Measurements from ENCODE around the gene PDAP1.

PDAP1 gene

DNA sequence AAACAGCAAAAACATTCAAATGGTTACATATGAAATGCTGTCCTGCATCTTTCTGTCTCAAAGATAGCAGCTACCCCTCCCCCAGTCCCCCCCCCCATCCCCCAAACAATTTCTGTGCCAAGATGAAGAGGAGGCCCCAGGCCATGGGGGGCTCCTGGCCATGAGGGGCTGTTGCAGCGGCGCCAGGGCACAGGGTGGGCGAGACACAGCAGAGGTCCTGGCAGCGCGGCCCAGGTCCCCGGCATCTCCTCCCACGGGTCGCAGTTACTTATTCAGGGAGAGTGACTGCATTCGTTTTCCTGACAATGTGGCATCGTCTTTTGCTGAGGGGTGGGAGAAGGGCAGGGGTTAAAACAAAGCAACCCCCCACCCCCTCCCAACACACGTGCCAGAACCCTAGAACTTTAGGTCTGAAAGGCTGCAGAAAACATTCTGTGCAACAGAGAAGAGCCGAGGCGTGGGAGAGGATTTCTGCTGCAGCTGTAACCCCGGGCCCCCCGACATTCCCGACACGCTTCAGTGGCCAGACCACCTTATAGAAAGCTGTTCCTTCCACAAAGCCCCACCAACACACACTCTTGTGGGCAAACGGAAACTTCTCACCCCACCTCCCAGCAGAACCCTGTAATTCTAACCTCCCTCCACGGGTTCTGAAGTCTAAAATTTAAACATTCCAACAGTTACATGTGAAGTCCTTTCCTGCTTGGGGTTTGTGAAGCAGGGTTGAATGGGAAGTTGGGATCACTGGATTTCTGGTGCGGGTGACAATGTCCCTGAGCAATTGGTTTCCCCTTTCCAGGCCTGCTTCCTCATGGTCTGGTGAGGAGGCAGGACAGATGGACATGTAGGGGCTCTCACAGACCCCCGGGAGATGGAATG is 11.7 kb downstream of the PDAP1 start:
- POLR2A ChIA-PET: no interaction called here
- no peak for DNase-seq (ENCODE audit: low read depth, low spot score)
- TF ChIP-seq, protein P1, sequence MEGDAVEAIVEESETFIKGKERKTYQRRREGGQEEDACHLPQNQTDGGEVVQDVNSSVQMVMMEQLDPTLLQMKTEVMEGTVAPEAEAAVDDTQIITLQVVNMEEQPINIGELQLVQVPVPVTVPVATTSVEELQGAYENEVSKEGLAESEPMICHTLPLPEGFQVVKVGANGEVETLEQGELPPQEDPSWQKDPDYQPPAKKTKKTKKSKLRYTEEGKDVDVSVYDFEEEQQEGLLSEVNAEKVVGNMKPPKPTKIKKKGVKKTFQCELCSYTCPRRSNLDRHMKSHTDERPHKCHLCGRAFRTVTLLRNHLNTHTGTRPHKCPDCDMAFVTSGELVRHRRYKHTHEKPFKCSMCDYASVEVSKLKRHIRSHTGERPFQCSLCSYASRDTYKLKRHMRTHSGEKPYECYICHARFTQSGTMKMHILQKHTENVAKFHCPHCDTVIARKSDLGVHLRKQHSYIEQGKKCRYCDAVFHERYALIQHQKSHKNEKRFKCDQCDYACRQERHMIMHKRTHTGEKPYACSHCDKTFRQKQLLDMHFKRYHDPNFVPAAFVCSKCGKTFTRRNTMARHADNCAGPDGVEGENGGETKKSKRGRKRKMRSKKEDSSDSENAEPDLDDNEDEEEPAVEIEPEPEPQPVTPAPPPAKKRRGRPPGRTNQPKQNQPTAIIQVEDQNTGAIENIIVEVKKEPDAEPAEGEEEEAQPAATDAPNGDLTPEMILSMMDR (IDR thresholded peaks at IDR 0.05; ENCODE audit: insufficient read depth, low read length, missing control alignments): no peak
- CTCF ChIA-PET: interaction anchor here (0.5 kb wide), 1 partner anchor 13 kb away, joined by 3 read pairs; no protein-coding TSS in a partner anchor
- no peak overlapping the region for H3K4me3 ChIP-seq (ENCODE audit: low read depth, low read length)

DNA sequence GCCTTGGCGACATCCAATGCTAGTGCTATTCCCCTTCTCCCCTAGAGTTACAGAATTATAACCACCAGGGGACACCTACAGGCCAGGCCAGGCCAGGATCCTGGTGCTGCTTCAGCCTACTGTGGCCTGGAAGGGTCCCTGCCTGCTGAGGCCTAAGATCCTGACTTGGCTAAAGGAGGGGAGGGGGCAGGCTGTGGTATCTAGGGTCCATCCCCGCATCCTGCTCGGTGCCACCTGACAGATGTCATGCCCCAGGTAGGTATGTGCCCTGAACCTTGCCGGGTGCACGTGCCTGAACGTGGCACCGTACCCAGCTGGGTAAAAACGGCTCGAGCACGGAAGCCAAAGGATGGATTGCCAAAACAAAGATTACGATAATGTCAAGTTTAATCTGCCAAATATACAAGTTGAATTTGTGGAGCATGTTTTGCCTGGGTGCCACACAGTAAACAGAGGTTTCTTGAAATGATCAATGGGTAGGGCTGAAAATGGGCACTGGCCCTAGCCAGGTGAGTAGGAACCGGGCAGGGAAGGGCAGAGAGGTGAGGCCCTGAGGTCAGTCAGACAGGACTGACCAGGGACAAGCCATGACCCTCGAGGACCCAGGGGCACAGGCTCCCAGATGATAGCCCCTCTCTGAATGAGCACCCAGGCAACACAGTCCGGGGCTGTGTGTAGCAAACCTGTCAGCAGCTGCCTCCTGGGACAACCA is 12.6 kb downstream of the PDAP1 start:
- no peak overlapping the region for H3K4me3 ChIP-seq (ENCODE audit: low read depth, low read length)
- TF ChIP-seq, protein P1 (IDR thresholded peaks at IDR 0.05; ENCODE audit: insufficient read depth, low read length, missing control alignments): no peak
- POLR2A ChIA-PET: interaction anchor here (1.2 kb wide), 1 partner anchor 10 kb away, joined by 4 read pairs; no protein-coding TSS in a partner anchor
- CTCF ChIA-PET: interaction anchor here (1.5 kb wide), 1 partner anchor 12 kb away, joined by 5 read pairs; no protein-coding TSS in a partner anchor
- DNase-seq (ENCODE audit: low read depth, low spot score): no peak

DNA sequence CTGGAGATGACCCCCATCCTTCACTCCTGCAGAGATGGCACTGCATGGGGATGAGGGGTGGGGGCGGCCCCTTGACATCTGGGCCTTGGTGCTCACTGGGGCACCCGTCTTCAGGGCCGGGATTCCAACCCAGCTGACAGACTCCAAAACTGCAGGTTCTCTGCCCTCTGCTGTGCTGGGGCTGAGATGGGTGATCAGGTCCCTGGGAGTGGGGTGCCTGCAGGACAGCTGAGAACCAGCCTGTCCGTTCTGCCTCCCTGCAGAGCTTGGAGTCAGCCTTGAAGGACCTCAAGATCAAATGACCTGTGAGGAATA is 14.3 kb downstream of the PDAP1 start:
- POLR2A ChIA-PET: interaction anchor here (1.0 kb wide), 1 partner anchor 15 kb away, joined by 4 read pairs; the partner anchor contains the start of genes BUD31 and PDAP1
- no peak for DNase-seq (ENCODE audit: low read depth, low spot score)

DNA sequence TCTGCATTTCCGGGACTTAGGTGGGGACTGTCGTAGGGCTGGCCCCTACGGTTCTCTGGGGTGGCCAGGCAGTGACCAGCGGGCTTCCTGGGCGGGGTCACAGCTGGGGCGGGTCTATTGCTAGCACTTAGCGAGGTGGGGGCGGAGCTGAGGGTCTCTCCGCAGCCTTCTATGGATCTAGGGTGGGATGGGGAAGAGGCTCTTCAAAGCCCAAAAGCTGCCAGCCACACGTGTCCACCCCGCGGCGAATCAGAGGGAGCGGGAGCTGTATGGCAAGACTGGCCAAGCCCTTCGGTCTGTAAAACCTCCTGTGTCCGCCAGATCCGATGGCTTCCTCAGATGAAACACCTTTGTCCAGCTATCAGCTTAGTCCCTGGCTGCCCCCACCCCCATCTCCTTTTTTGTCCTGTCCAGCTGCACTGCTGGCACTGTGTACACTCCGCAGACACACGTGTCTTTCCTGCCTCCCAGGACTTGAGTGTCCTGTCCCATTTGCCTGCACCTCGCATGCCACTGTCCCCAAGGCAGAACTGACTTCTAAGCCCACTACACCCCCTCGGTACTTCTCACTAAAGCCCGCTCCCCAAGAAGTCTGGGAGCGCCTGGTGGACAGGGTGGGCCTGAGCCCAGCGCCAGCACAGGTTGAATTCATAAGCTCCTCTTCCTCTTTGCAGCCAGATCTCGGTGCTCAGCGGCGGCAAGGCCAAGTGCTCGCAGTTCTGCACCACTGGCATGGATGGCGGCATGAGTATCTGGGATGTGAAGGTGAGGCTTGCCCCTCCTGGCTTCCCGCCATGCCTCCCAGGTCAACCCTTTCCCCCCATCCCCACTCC is 14.8 kb downstream of the PDAP1 start:
- TF ChIP-seq, protein P1 (IDR thresholded peaks at IDR 0.05; ENCODE audit: insufficient read depth, low read length, missing control alignments): no peak
- no peak for DNase-seq (ENCODE audit: low read depth, low spot score)
- ChIA-PET CTCF (interaction anchor here (1.1 to 1.5 kb wide), 4 partner anchors 11 to 14 kb away, joined by 3 to 5 read pairs (median 4); no protein-coding TSS in a partner anchor), POLR2A (interaction anchor here (0.6 to 1.9 kb wide), 4 partner anchors 11 to 993 kb away, joined by 3 to 5 read pairs (median 4); partner anchors contain the start of genes BUD31 and PDAP1)
- H3K4me3 ChIP-seq (ENCODE audit: low read depth, low read length): peak overlapping the region; percentile 32; the same call in 1 of the 2 replicates

More for the DNA sequence above, 14.3 kb downstream of the PDAP1 start:
- no peak overlapping the region for H3K4me3 ChIP-seq (ENCODE audit: low read depth, low read length)
- CTCF ChIA-PET: interaction anchor here (1.1 to 1.5 kb wide), 2 partner anchors 10 to 13 kb away, joined by 4 to 5 read pairs; no protein-coding TSS in a partner anchor
- TF ChIP-seq, protein P1 (IDR thresholded peaks at IDR 0.05; ENCODE audit: insufficient read depth, low read length, missing control alignments): no peak

DNA sequence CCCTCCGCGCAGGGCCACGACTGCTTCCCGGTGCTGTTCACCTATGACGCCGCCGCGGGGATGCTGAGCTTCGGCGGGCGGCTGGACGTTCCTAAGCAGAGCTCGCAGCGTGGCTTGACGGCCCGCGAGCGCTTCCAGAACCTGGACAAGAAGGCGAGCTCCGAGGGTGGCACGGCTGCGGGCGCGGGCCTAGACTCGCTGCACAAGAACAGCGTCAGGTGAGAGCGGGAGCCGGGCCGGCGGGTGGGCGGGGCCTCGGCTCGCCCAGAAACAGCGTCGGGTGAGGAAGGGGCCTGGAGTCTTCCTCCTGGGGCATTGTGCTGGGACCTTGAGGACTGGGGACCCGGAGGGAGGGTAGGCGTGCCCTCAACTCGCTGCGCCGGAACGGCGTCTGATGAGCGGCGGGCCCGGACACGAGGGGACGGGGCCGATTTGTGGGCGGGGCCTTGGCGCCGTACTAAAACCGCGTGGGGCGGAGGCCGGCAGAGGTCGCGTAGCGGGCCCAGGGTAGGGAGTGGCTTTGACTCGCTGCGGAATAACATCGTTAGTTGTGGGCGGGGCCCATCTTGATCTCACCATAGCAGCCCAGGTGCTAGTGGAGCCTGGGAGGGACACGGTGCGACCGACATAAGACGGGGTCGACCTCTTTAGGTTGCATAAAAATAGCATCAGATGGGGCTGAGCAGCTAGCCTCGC is 15.6 kb downstream of the PDAP1 start:
- POLR2A ChIA-PET: interaction anchor here (0.6 to 1.9 kb wide), 4 partner anchors 11 to 994 kb away, joined by 3 to 5 read pairs (median 4); partner anchors contain the start of genes BUD31 and PDAP1
- CTCF ChIA-PET: interaction anchor here (1.1 to 1.4 kb wide), 3 partner anchors 11 to 15 kb away, joined by 3 to 4 read pairs (median 3); no protein-coding TSS in a partner anchor
- peak overlapping the region; percentile 32 for H3K4me3 ChIP-seq (ENCODE audit: low read depth, low read length)
- DNase-seq (ENCODE audit: low read depth, low spot score): no peak
- TF ChIP-seq, protein P1 (IDR thresholded peaks at IDR 0.05; ENCODE audit: insufficient read depth, low read length, missing control alignments): no peak

Data from AG04449 (cell line).